CD14-positive monocyte (primary cell): ENCODE data around the gene RPL35. TPM values are rescaled to one million over a fixed set of nuclear protein-coding genes. Genes with fewer than 3 reads are reported as not detected.
A peak's percentile ranks its signal among the peaks of the same experiment; 100 is the strongest.

Experiments used
- DNase-seq, 3 donors: peaks; one replicate each; pipeline ENCODE4 v3.0.0-alpha.2; 2011 to 2022
- H2AFZ ChIP-seq: 2 replicates; pipeline ENCODE4 v1.6.0; 2012; ENCODE audit warnings: mild to moderate bottlenecking, low read depth, low read length, inconsistent platforms; ENCODE audit not compliant: insufficient read depth, poor library complexity, severe bottlenecking
- H3K27ac ChIP-seq, 2 donors: 1 replicate in 1 of 2; 2 replicates in 1 of 2; pipeline ENCODE4 v1.5.1; 2012 to 2013; ENCODE audit warnings: low read length in 2 of 2, control low read depth in 1 of 2, inconsistent platforms in 1 of 2, low read depth in 1 of 2, mild to moderate bottlenecking in 1 of 2
- H3K27me3 ChIP-seq, 2 donors: one replicate each; pipeline versions ENCODE4 v1.6.0 to v1.6.1; 2011 to 2013; ENCODE audit warnings: low read length in 2 of 2; ENCODE audit not compliant: control insufficient read depth in 2 of 2, insufficient read depth in 2 of 2
- H3K36me3 ChIP-seq, 2 donors: replicated peaks in 1 of 2; 1 replicate in 1 of 2; 2 replicates in 1 of 2; pipeline versions ENCODE4 v1.5.1 to v1.6.1; 2012 to 2013; ENCODE audit warnings: low read length in 2 of 2, control low read depth in 1 of 2, inconsistent platforms in 1 of 2, mild to moderate bottlenecking in 1 of 2; ENCODE audit not compliant: insufficient read depth in 2 of 2, control insufficient read depth in 1 of 2
- H3K4me1 ChIP-seq, 2 donors: 1 replicate in 1 of 2; 2 replicates in 1 of 2; pipeline versions ENCODE4 v1.5.1 to v1.6.1; 2012 to 2013; ENCODE audit warnings: low read length in 2 of 2, control low read depth in 1 of 2, inconsistent platforms in 1 of 2, mild to moderate bottlenecking in 1 of 2, moderate library complexity in 1 of 2; ENCODE audit not compliant: insufficient read depth in 2 of 2, control insufficient read depth in 1 of 2
- H3K4me2 ChIP-seq: replicated peaks from 2 replicates; pipeline ENCODE3; 2012; ENCODE audit warnings: low read length, moderate library complexity, mild to moderate bottlenecking; ENCODE audit not compliant: poor library complexity, severe bottlenecking; ENCODE audit errors: extremely low read depth
- H3K4me3 ChIP-seq, 3 experiments: fragments of 200-600 bp in 1 of 3; sonication (generic) in 1 of 3; replicated peaks in 1 of 3; 1 replicate in 2 of 3; 2 replicates in 1 of 3; pipeline ENCODE4 v1.5.1; 2011 to 2013; ENCODE audit warnings: low read length in 3 of 3, mild to moderate bottlenecking in 3 of 3, control low read depth in 2 of 3, low read depth in 2 of 3, inconsistent platforms in 1 of 3, moderate library complexity in 1 of 3
- H3K79me2 ChIP-seq: 2 replicates; pipeline ENCODE4 v1.6.0; 2012; ENCODE audit warnings: mild to moderate bottlenecking, control low read depth, inconsistent platforms, low read length, moderate library complexity; ENCODE audit not compliant: insufficient read depth
- H3K9ac ChIP-seq: 2 replicates; pipeline ENCODE4 v1.6.0; 2017; ENCODE audit warnings: low read length, mild to moderate bottlenecking; ENCODE audit not compliant: insufficient read depth, poor library complexity, severe bottlenecking
- H3K9me3 ChIP-seq, 2 donors: replicated peaks in 1 of 2; 1 replicate in 1 of 2; 2 replicates in 1 of 2; pipeline versions ENCODE4 v1.5.1 to v1.6.1; 2012 to 2013; ENCODE audit warnings: low read length in 2 of 2, control low read depth in 1 of 2; ENCODE audit not compliant: control insufficient read depth in 1 of 2, insufficient read depth in 1 of 2
- H4K20me1 ChIP-seq: 2 replicates; pipeline ENCODE4 v1.6.0; 2012; ENCODE audit warnings: mild to moderate bottlenecking, low read length, control low read depth, moderate library complexity; ENCODE audit not compliant: insufficient read depth
- H3K27ac Mint-ChIP-seq, 7 donors: one replicate each; pipeline ENCODE4 v1.8.0; 2020; ENCODE audit warnings: mild to moderate bottlenecking in 7 of 7, mixed read lengths in 7 of 7, moderate library complexity in 6 of 7, inconsistent platforms in 2 of 7
- H3K27me3 Mint-ChIP-seq, 3 donors: one replicate each; pipeline ENCODE4 v1.8.0; 2021 to 2022; ENCODE audit warnings: low read depth in 3 of 3, mild to moderate bottlenecking in 3 of 3, mixed read lengths in 3 of 3, moderate library complexity in 3 of 3, inconsistent platforms in 1 of 3
- H3K36me3 Mint-ChIP-seq, 2 donors: one replicate each; pipeline ENCODE4 v1.8.0; 2020; ENCODE audit warnings: mixed read lengths in 2 of 2, inconsistent platforms in 1 of 2, mild to moderate bottlenecking in 1 of 2
- H3K4me1 Mint-ChIP-seq: one replicate; pipeline ENCODE4 v1.8.0; 2020; ENCODE audit warnings: mild to moderate bottlenecking, mixed read lengths
- H3K4me3 Mint-ChIP-seq, 2 donors: one replicate each; pipeline ENCODE4 v1.8.0; 2020; ENCODE audit warnings: mild to moderate bottlenecking in 2 of 2, mixed read lengths in 2 of 2, moderate library complexity in 1 of 2
- H3K9me3 Mint-ChIP-seq, 7 donors: one replicate each; pipeline ENCODE4 v1.8.0; 2020 to 2022; ENCODE audit warnings: mixed read lengths in 7 of 7, mild to moderate bottlenecking in 6 of 7, moderate library complexity in 6 of 7, inconsistent platforms in 2 of 7
- WGBS: methylation state at CpG from one replicate; pipeline ENCODE4 v1.1.5; 2013; ENCODE audit warnings: missing lambda C conversion rate; ENCODE audit not compliant: insufficient coverage; 5-methylcytosine and 5-hydroxymethylcytosine counted together
- intact Hi-C, 2 donors: fragments of 100-400 bp; cut with micrococcal nuclease; formaldehyde crosslinking; loops; one replicate each; pipeline versions ENCODE4 v1.15.0 to v1.15.1; 2023
- polyA plus RNA-seq, 3 donors: library from polyadenylated mRNA; depleted of rRNA in 1 of 3; unstranded in 2 of 3; stranded (reverse) in 1 of 3; fragments of 300-500 nt in 2 of 3; fragments of >200 nt in 1 of 3; fragmentation: Illumina TruSeq in 2 of 3; gene quantifications; 1 replicate in 2 of 3; 2 replicates in 1 of 3; pipeline ENCODE4 v1.2.3, GENCODE V29; 2012 to 2021
- TF ChIP-seq, protein P1 (sequence below): fragments of 200-600 bp; IDR thresholded peaks from one replicate; pipeline ENCODE4 v1.8.0; 2022; ENCODE audit warnings: antibody characterized with exemption, mild to moderate bottlenecking

Gene RPL35
- polyA plus RNA-seq, 3 donors = 660 to 1,209 (median 828) TPM

GRCh38 chr9:124886866-124887492 lies 25.2 kb upstream of the RPL35 start:
- Mint-ChIP-seq H3K4me3 (no peak overlapping the region), H3K27me3 (peaks cover 0 to 1% (median 0%) of the 10 kb centered on the region in 3 donors), H3K9me3 (peaks cover 0 to 3% (median 0%) of the 10 kb centered on the region in 7 donors), H3K36me3 (peaks cover 83 to 95% of the 10 kb centered on the region in 2 donors), H3K27ac (no peak overlapping the region), H3K4me1 (no peaks in the 10 kb centered on the region)
- WGBS = 94% methylated on average over 13 of the region's 17 CpGs
- H3K9ac ChIP-seq = no peak overlapping the region
- no peak overlapping the region for H2AFZ ChIP-seq
- TF ChIP-seq, protein P1, sequence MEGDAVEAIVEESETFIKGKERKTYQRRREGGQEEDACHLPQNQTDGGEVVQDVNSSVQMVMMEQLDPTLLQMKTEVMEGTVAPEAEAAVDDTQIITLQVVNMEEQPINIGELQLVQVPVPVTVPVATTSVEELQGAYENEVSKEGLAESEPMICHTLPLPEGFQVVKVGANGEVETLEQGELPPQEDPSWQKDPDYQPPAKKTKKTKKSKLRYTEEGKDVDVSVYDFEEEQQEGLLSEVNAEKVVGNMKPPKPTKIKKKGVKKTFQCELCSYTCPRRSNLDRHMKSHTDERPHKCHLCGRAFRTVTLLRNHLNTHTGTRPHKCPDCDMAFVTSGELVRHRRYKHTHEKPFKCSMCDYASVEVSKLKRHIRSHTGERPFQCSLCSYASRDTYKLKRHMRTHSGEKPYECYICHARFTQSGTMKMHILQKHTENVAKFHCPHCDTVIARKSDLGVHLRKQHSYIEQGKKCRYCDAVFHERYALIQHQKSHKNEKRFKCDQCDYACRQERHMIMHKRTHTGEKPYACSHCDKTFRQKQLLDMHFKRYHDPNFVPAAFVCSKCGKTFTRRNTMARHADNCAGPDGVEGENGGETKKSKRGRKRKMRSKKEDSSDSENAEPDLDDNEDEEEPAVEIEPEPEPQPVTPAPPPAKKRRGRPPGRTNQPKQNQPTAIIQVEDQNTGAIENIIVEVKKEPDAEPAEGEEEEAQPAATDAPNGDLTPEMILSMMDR = no peak
- intact Hi-C loops = no loop called here
- no peak for DNase-seq
- no peaks in the 10 kb centered on the region for H4K20me1 ChIP-seq
- H3K27me3 ChIP-seq = no peaks in the 10 kb centered on the region
- H3K79me2 ChIP-seq = no peaks in the 10 kb centered on the region
- no peaks in the 10 kb centered on the region for H3K9me3 ChIP-seq
- no peaks in the 10 kb centered on the region for H3K4me1 ChIP-seq
- peaks cover 76 to 96% of the 10 kb centered on the region in 2 donors for H3K36me3 ChIP-seq
- H3K4me2 ChIP-seq = no peak overlapping the region
- no peak overlapping the region for H3K27ac ChIP-seq
- no peak overlapping the region for H3K4me3 ChIP-seq

- peaks cover 84 to 95% of the 10 kb centered on the region in 2 donors for H3K36me3 Mint-ChIP-seq
- H3K9ac ChIP-seq = no peak overlapping the region
- peaks cover 0 to 3% (median 0%) of the 10 kb centered on the region in 7 donors for H3K9me3 Mint-ChIP-seq
- no peak overlapping the region for H3K4me2 ChIP-seq
- no peak overlapping the region for H2AFZ ChIP-seq
- no peaks in the 10 kb centered on the region for H3K4me1 Mint-ChIP-seq
- H3K27me3 ChIP-seq = no peaks in the 10 kb centered on the region
- H3K27ac Mint-ChIP-seq = peak overlapping the region in 3 of 7 donors; percentile 0 to 43 (median 7)
- H3K27me3 Mint-ChIP-seq = no peaks in the 10 kb centered on the region
- intact Hi-C loops = no loop called here
- H3K4me1 ChIP-seq = no peaks in the 10 kb centered on the region
- H3K9me3 ChIP-seq = no peaks in the 10 kb centered on the region
- H3K4me3 ChIP-seq = no peak overlapping the region
- no peak overlapping the region for H3K4me3 Mint-ChIP-seq
- H3K27ac ChIP-seq = no peak overlapping the region
- no peak for DNase-seq
- peaks cover 78 to 98% of the 10 kb centered on the region in 2 donors for H3K36me3 ChIP-seq
- WGBS = 96% methylated on average over 9 of the region's 10 CpGs
- H4K20me1 ChIP-seq = no peaks in the 10 kb centered on the region
- no peaks in the 10 kb centered on the region for H3K79me2 ChIP-seq
- TF ChIP-seq, protein P1 = no peak
Measured at GRCh38 chr9:124886461-124886860, 24.7 kb upstream of the RPL35 start.
